Measurements from ENCODE around the gene ZNF273.
"Not testable (repeated sequence)": the region's sequence is repeated elsewhere in the genome, so short reads cannot be mapped to it uniquely, and the experiment has no call there.

Gene ZNF273

DNA sequence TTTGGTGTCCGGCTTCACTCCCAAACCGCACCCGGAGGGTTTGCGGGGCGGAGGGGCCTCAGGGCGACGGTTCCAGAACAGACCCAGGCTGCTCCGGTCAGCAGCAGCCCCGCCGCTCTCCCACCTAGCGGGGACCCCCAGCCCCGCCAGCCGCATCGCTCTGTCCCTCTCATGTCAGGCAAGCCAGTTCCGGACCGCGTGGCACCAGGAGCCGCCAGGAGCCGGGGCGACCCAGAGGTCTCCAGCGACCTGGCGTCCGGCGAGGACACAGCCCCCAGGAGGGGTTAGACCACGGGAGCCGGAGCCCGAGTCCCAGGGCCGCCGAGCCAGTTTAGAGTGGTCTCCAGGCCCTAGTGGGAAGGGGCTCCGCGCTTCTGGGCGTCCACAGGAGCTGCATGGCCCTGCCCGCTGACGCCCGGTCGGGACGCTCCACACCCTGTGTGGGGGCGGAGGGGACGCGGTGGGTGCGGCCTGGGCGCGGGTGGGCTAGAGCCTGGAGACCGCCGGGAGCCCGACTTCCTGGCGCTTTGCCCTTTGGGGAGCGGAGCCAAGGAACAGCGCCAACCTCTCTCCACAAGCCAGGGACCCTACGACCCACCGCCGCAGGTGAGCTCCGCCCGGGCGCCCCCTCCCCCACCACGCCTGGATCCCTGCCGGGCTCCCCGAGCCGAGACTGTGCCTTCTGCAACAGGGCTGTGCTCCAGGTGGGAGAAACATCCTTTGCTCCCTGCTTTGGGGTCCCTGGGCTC, 44.4 kb downstream of the ZNF273 start:
- no peak for DNase-seq

DNA sequence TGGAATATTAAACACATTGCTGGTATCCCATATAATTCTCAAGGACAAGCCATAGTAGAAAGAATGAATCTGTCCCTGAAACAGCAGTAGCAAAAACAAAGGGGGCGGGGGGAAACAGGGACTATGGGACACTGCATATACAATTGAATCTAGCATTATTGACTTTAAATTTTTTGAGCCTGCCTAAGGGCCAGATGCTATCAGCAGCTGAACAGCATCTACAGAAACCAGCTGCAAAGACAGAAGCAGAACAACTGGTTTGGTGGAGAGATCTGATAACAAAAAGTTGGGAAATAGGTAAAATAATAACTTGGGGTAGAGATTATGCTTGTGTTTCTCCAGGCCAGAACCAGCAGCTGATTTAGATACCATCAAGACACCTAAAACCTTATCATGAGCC, 45.7 kb downstream of the ZNF273 start:
- not testable (repeated sequence) for DNase-seq

GRCh38 chr7:64950673-64951072, 47.6 kb downstream of the ZNF273 start:
- DNase-seq: not testable (repeated sequence)

GRCh38 chr7:64951250-64951848, 48.3 kb downstream of the ZNF273 start:
- DNase-seq: peak; percentile 48

- no peak for DNase-seq
Measured at GRCh38 chr7:64959072-64959747, 56.1 kb downstream of the ZNF273 start.

GRCh38 chr7:64965594-64965993, 62.5 kb downstream of the ZNF273 start:
- DNase-seq: no peak

DNA sequence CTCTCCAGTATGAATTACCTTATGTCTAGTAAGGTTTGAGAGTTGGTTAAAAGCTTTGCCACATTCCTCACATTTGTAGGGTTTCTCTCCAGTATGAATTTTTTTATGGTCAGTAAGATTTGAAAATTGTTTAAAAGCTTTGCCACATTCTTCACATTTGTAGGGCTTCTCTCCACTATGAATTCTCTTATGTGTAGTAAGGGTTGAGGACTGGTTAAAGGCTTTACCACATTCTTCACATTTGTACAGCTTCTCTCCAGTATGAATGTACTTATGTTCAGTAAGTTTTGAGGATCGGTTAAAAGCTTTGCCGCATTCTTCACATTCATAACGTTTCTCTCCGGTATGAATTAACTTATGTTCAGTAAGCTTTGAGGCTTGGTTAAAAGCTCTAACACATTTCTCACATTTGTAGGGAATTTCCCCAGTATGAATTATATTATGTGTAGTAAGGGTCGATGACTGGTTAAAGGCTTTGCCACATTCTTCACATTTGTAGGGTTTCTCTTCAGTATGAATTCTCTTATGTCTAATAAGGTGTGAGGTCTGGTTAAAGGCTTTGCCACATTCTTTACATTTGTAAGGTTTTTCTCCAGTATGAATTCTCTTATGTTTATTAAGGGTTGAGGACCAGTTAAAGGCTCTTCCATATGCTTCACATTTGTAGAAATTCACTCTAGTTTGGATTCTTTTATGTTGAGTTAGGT, 75.6 kb downstream of the ZNF273 start:
- DNase-seq: no peak
